Hematopoietic multipotent progenitor cell treated with erythropoietin and hydrocortisone succinate and interleukin-3 and kit ligand, for 15 days (in vitro differentiated cells): ENCODE results near the gene HOXC5.
"Not testable (repeated sequence)": the region's sequence is repeated elsewhere in the genome, so short reads cannot be mapped to it uniquely, and the experiment has no call there.

Source experiments
- DNase-seq: peaks from one replicate; pipeline ENCODE4 v3.0.0-alpha.2; 2015; ENCODE audit warnings: low spot score

Gene HOXC5

GRCh38 chr12:54033980-54034784, 1.3 kb downstream of the HOXC5 start:
- DNase-seq = no peak

- DNase-seq = no peak
Observed at GRCh38 chr12:54034785-54035310, 2.0 kb downstream of the HOXC5 start.

- DNase-seq = no peak
Observed at GRCh38 chr12:54035568-54036264, 2.9 kb downstream of the HOXC5 start.

- DNase-seq = no peak
Observed at GRCh38 chr12:54036620-54037359, 3.9 kb downstream of the HOXC5 start.

- DNase-seq = no peak
Observed at GRCh38 chr12:54037360-54038283, 4.8 kb downstream of the HOXC5 start.

DNA sequence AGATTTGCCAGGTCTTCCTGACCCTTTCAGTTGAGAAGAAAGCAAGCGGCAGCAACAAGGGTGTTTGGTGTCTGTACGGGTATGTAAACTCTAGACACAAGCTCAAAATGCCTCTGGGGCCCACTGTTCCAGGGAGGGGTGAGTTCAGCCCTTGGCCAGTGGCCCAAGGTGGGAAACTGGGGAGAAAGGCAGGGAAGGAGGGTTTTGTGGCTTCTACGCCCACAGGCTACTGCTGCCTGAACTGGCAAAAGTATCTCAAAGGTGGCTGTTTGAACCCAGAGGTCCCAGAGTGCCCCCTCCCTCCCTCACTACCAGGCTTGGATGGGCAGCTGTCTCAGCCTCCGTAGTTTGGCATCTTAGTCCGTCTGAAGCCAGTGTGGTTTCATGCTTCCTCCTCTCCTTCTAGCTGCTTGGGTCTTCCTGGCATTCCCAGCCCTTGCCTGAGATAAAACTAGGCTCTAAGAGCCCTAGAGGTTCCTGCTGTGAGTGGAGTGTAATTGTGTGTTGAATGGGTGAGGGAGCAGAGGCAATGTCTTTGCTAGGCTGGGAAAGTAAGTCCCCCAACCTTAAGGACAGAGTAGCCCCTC, 5.5 kb downstream of the HOXC5 start:
- DNase-seq = no peak

DNA sequence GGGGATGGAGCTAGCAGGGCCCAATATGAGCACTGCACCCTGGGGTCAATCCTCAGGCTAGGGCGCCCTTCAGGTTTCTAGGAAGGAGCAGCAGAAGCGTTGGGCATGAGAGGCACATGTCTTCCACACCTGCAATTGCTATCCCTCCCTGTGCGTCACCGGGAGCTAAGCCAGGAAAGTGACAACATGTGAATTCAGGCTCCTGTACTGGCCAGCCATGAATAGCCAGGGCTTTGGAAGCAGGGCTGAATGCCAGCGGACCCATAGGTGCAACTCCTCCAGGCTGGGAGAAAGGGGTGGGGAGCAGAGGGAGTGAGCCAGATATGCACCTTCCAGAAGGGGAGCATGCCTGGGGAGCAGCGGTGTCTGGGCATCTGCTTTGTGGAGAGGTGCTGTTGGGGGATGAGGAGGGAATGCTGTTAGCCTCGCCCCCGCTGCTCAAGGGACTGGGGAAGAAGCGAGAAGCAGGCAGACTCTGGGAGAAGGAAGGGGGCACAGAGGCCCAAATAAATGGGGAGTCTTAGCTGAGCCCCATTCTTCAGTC, 6.1 kb downstream of the HOXC5 start:
- no peak for DNase-seq

- DNase-seq = no peak
Observed at GRCh38 chr12:54039417-54040147, 6.7 kb downstream of the HOXC5 start.

- DNase-seq = no peak
Observed at GRCh38 chr12:54040148-54040494, 7.3 kb downstream of the HOXC5 start.

GRCh38 chr12:54040648-54041047, 7.8 kb downstream of the HOXC5 start:
- no peak for DNase-seq

DNA sequence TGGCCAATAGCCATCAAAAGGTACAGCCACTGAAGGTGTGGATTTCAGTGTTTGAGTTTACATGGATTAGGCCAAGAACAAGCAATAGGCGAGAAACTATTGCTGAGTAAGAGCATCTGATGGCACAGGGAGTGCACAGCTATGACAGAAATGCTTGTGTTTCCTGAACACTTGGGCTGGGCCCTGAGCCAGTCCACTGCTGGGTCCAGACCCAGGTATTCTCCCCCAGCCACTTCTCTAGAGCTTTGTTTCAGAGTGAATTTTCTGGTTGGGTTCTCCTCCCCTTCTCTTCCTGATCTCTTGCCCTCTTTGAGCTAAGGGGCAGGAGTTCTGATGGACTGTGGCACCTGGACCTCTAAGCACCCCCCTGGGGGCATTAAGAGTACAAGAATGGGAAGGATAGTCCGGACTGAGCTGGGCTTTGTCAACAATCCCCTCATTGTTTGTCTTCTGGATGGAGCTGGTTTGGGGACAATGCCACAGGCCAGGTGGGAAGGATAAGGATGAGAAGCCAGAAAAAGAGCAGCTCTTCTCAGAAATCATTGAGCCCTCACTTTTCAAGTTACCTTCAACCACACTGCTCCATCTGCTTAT, 8.3 kb downstream of the HOXC5 start:
- no peak for DNase-seq

DNA sequence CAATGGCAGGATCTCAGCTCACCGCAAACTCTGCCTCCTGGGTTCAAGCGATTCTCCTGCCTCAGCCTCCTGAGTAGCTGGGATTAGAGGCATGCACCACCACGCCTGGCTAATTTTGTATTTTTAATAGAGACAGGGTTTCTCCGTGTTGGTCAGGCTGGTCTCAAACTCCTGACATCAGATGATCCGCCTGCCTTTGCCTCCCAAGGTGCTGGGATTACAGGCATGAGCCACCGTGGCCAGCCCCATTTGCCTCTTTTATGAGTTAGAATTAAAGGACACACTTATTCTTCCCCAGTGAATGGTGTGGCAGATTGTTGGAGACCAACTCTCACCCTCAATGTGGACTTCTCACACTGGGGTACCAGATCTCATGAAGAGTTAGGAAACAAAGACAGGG, 9.2 kb downstream of the HOXC5 start:
- not testable (repeated sequence) for DNase-seq

GRCh38 chr12:54042970-54043853, 10.4 kb downstream of the HOXC5 start:
- DNase-seq = no peak

DNA sequence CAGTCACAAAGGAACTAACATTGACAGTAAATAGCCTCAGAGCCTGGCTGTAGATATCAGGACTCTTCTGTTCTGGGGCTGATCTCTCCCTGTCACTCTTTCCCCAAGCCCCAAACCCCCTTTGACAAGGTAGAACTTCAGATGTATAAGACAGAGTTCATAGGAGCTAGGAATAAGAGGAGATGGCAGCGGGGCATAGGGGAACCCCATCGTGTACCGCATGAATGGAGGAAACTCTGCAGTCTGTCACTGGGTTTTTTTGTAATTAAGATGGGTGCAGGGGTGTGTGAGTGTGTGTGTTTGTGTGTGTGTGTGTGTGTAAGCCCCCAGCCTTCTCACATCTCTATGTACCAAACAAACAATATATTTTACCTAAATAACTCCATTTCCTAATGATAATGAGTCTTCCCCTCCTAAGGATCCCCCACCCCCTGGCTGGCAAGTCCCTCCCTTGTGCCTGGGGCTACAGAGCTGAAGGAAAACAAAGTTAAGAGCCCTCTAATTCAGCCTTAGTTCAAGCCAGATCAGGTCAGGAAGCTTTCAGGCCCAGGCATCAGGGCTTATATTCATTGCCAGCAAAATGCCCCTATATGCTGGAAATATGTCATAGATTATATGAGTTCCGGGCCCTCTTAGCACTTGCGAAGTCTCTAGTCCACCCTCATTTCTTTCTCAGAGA, 11.7 kb downstream of the HOXC5 start:
- no peak for DNase-seq

- DNase-seq = no peak
Observed at GRCh38 chr12:54045401-54045800, 12.6 kb downstream of the HOXC5 start.

GRCh38 chr12:54045868-54046521, 13.1 kb downstream of the HOXC5 start:
- no peak for DNase-seq

DNA sequence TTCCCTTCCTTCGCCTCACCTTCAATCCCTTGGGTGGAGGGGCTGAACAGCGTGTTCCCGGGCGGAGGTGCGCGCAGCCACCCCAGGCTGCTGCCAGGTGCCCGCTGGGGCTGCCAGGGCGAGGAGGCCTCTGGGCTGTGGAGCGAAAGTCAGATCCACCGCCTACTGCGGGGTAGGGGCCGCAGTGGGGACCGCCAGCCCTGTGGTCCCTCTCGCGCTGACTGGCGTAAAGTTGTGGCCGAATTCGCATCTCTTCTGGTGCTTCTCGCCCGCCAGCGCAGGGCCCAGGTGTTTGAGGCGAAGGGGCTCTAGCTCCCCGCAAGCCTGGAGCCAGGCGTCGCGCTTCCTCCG, 13.9 kb downstream of the HOXC5 start:
- DNase-seq = no peak
